OCI-LY3 (cell line): Measurements from ENCODE around the gene CKAP4.

ENCODE experiments used
- EZH2phosphoT487 ChIP-seq: fragments of 200-600 bp; shearing (Covaris generic); IDR thresholded peaks from 2 replicates; pipeline ENCODE4 v1.6.1; 2018; ENCODE audit warnings: antibody characterized with exemption, mixed run types, low read depth
- TF ChIP-seq, protein P1 (sequence below): fragments of 200-600, 300-600 bp; sonication (generic); IDR thresholded peaks from 2 replicates; pipeline ENCODE4 v1.5.1; 2014; ENCODE audit warnings: antibody characterized with exemption, low read length, low read depth

DNA sequence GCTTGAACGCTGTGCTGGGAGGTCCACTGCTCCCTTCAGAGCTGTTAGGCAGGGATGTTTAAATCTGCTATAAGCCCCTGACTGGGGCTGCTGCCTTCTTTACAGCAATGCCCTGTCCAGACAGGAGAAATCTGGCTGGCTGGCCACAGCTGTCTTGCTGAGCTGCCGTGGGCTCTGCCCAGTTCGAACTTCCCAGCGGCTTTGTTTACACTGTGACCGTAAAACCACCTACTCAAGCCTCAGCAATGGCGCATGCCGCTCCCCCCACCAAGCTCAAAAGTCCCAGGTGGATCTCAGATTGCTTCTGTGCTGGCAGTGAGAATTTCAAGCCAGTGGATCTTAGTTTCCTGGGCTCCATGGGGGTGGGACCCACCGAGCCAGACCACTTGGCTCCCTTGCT is 35.8 kb downstream of the CKAP4 start:
- TF ChIP-seq, protein P1, sequence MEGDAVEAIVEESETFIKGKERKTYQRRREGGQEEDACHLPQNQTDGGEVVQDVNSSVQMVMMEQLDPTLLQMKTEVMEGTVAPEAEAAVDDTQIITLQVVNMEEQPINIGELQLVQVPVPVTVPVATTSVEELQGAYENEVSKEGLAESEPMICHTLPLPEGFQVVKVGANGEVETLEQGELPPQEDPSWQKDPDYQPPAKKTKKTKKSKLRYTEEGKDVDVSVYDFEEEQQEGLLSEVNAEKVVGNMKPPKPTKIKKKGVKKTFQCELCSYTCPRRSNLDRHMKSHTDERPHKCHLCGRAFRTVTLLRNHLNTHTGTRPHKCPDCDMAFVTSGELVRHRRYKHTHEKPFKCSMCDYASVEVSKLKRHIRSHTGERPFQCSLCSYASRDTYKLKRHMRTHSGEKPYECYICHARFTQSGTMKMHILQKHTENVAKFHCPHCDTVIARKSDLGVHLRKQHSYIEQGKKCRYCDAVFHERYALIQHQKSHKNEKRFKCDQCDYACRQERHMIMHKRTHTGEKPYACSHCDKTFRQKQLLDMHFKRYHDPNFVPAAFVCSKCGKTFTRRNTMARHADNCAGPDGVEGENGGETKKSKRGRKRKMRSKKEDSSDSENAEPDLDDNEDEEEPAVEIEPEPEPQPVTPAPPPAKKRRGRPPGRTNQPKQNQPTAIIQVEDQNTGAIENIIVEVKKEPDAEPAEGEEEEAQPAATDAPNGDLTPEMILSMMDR: no peak
- TF ChIP-seq EZH2phosphoT487: no peak
